BE2C (cell line): ENCODE data around the gene RAB11FIP2.

ENCODE experiments used
- DNase-seq: peaks from one replicate; pipeline ENCODE4 v3.0.0-alpha.2; 2020
- H3K27me3 ChIP-seq: fragments of 250-450 bp; sonication (Bioruptor Pico); 2 replicates; pipeline ENCODE4 v1.5.1; 2020; ENCODE audit warnings: mild to moderate bottlenecking
- H3K36me3 ChIP-seq: fragments of 250-450 bp; sonication (Bioruptor Pico); 2 replicates; pipeline ENCODE4 v1.5.1; 2020; ENCODE audit warnings: mild to moderate bottlenecking
- H3K4me1 ChIP-seq: fragments of 250-450 bp; sonication (Bioruptor Pico); 2 replicates; pipeline ENCODE4 v1.5.1; 2020
- H3K4me3 ChIP-seq: 2 replicates; pipeline ENCODE4 v1.5.1; 2011; ENCODE audit warnings: low read depth, low read length
- H3K9me3 ChIP-seq: fragments of 250-450 bp; sonication (Bioruptor Pico); 2 replicates; pipeline ENCODE4 v1.5.1; 2020
- CTCF ChIP-seq: IDR thresholded peaks from 2 replicates; pipeline ENCODE4 v1.5.1; 2012; ENCODE audit warnings: mild to moderate bottlenecking, low read depth, low read length

RAB11FIP2 gene

GRCh38 chr10:118031351-118032075 lies 15.2 kb downstream of the RAB11FIP2 start:
- no peaks in the 10 kb centered on the region for H3K27me3 ChIP-seq
- no peak for DNase-seq
- H3K4me3 ChIP-seq = no peak overlapping the region
- peaks cover 9% of the 10 kb centered on the region for H3K4me1 ChIP-seq
- TF ChIP-seq CTCF = no peak
- no peaks in the 10 kb centered on the region for H3K9me3 ChIP-seq
- H3K36me3 ChIP-seq = no peaks in the 10 kb centered on the region; the same call in 1 of the 2 replicates

GRCh38 chr10:118028619-118029018 lies 18.1 kb downstream of the RAB11FIP2 start:
- Histone ChIP-seq H3K9me3 (no peaks in the 10 kb centered on the region), H3K4me3 (no peak overlapping the region), H3K4me1 (peaks cover 2% of the 10 kb centered on the region; the same call in 1 of the 2 replicates), H3K27me3 (no peaks in the 10 kb centered on the region), H3K36me3 (no peaks in the 10 kb centered on the region; the same call in 1 of the 2 replicates)
- DNase-seq = no peak
- TF ChIP-seq CTCF = no peak

GRCh38 chr10:118027397-118027796 lies 19.3 kb downstream of the RAB11FIP2 start:
- Histone ChIP-seq H3K27me3 (no peaks in the 10 kb centered on the region), H3K4me3 (no peak overlapping the region), H3K9me3 (no peaks in the 10 kb centered on the region), H3K4me1 (no peaks in the 10 kb centered on the region), H3K36me3 (no peaks in the 10 kb centered on the region)
- no peak for DNase-seq
- no peak for TF ChIP-seq CTCF

- TF ChIP-seq CTCF = no peak
- H3K27me3 ChIP-seq = no peaks in the 10 kb centered on the region
- no peaks in the 10 kb centered on the region; the same call in 1 of the 2 replicates for H3K36me3 ChIP-seq
- no peaks in the 10 kb centered on the region for H3K4me1 ChIP-seq
- no peaks in the 10 kb centered on the region for H3K9me3 ChIP-seq
- no peak overlapping the region for H3K4me3 ChIP-seq
- no peak for DNase-seq
These were observed 19.8 kb downstream of the RAB11FIP2 start for GRCh38 chr10:118026936-118027335.

GRCh38 chr10:118020365-118020764 lies 26.4 kb downstream of the RAB11FIP2 start:
- H3K27me3 ChIP-seq = no peaks in the 10 kb centered on the region
- no peaks in the 10 kb centered on the region; the same call in 1 of the 2 replicates for H3K36me3 ChIP-seq
- H3K9me3 ChIP-seq = no peaks in the 10 kb centered on the region
- TF ChIP-seq CTCF = no peak
- H3K4me3 ChIP-seq = no peak overlapping the region
- no peaks in the 10 kb centered on the region for H3K4me1 ChIP-seq
- no peak for DNase-seq

GRCh38 chr10:118017850-118018249 lies 28.9 kb downstream of the RAB11FIP2 start:
- no peak for DNase-seq
- TF ChIP-seq CTCF = no peak
- no peak overlapping the region for H3K4me3 ChIP-seq

More at GRCh38 chr10:118017850-118018249, 28.9 kb downstream of the RAB11FIP2 start:
- no peaks in the 10 kb centered on the region; the same call in 1 of the 2 replicates for H3K36me3 ChIP-seq
- no peaks in the 10 kb centered on the region for H3K9me3 ChIP-seq
- H3K27me3 ChIP-seq = no peaks in the 10 kb centered on the region
- H3K4me1 ChIP-seq = no peaks in the 10 kb centered on the region
